PFSK-1 (cell line): Measurements from ENCODE around the gene B3GNT8.

Source experiments
- SIN3A ChIP-seq: IDR thresholded peaks from 2 replicates; pipeline ENCODE4 v1.6.1; 2012; ENCODE audit warnings: mild to moderate bottlenecking, low read length, moderate library complexity, borderline replicate concordance; ENCODE audit not compliant: insufficient read depth
- TF ChIP-seq, protein P1 (sequence below), 2 experiments: IDR thresholded peaks; 2 replicates each; pipeline versions ENCODE4 v1.6.1 to v1.8.0; 2011 to 2012; ENCODE audit warnings: low read depth in 2 of 2, low read length in 2 of 2, control low read depth in 1 of 2, inconsistent platforms in 1 of 2, mild to moderate bottlenecking in 1 of 2, moderate library complexity in 1 of 2; ENCODE audit not compliant: insufficient read depth in 1 of 2

DNA sequence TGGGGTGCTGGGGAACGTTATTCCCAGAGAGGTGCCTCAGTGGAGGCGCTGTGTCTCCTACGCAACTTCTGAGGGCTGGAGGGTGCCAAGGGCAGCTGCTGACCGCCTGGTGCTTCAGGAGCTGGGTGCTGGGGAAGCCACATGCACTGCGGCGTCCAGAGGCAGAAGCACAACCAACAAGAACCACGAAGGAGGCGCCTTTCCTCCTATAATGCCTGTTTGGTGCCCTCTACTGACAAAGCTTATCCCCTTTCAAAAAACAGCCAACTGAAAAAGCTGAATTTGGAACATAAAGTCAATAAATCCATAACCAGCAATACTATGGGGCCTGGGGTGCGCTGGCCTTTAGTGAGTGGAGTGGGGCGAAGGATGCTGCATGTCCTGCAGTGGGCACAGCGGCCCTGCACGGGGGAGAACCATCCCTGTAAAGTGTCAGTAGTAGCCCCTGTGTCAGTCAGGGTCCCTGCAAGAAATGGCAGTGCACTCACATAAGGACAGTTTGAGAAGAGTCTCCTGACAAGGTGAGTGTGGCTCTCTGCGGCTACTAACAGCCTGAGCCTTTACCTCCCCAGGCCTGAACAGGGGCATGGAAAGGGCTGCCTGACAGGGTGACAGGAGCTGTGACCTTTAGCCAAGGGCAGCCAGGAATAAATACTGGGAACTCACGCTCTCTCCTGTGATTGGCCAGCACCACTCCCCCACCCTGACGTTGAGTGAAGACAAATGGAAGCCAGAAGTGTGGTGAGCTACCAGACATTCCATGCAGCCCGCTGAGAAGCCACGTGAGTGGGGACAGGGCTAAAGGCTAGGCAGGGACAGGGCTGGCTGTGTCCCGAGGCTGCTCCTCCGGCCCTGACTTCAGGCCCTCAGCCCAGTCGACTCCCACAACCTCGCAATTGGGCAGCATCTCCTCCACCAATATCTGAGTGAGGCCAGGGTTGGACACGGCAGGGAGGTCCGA is 4.5 kb upstream of the B3GNT8 start:
- TF ChIP-seq, protein P1, sequence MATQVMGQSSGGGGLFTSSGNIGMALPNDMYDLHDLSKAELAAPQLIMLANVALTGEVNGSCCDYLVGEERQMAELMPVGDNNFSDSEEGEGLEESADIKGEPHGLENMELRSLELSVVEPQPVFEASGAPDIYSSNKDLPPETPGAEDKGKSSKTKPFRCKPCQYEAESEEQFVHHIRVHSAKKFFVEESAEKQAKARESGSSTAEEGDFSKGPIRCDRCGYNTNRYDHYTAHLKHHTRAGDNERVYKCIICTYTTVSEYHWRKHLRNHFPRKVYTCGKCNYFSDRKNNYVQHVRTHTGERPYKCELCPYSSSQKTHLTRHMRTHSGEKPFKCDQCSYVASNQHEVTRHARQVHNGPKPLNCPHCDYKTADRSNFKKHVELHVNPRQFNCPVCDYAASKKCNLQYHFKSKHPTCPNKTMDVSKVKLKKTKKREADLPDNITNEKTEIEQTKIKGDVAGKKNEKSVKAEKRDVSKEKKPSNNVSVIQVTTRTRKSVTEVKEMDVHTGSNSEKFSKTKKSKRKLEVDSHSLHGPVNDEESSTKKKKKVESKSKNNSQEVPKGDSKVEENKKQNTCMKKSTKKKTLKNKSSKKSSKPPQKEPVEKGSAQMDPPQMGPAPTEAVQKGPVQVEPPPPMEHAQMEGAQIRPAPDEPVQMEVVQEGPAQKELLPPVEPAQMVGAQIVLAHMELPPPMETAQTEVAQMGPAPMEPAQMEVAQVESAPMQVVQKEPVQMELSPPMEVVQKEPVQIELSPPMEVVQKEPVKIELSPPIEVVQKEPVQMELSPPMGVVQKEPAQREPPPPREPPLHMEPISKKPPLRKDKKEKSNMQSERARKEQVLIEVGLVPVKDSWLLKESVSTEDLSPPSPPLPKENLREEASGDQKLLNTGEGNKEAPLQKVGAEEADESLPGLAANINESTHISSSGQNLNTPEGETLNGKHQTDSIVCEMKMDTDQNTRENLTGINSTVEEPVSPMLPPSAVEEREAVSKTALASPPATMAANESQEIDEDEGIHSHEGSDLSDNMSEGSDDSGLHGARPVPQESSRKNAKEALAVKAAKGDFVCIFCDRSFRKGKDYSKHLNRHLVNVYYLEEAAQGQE (IDR thresholded peaks at IDR 0.05; ENCODE audit: insufficient read depth in 1 of 2, low read depth in 2 of 2, low read length in 2 of 2) = no peak
- TF ChIP-seq SIN3A = no peak
